Kidney glomerular epithelial cell (primary cell): ENCODE data around the gene DRC3.
A peak's percentile ranks its signal among the peaks of the same experiment; 100 is the strongest.

ENCODE experiments used
- DNase-seq: peaks from one replicate; lab custom pipeline; 2025; lab: John Stamatoyannopoulos, UW

Gene DRC3

DNA sequence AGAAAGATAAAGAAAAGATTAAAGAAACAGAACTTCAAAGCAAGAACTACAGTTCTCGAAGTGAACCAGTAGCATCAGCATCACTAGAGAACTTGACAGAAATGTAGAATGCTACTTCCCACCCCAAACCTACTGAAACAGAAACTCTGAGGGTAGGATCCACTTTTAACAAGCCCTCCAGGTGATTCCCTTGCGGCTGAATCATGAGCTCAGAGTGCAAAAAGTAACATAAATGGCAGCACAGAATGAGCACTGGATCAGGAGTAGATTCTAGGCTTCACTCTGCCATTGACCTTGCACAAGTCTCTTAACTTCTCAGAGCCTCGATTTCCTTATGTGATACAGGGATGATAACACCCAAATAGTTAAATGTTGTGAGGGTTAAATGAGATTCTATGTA lies 6.3 kb upstream of the DRC3 start:
- no peak for DNase-seq

DNA sequence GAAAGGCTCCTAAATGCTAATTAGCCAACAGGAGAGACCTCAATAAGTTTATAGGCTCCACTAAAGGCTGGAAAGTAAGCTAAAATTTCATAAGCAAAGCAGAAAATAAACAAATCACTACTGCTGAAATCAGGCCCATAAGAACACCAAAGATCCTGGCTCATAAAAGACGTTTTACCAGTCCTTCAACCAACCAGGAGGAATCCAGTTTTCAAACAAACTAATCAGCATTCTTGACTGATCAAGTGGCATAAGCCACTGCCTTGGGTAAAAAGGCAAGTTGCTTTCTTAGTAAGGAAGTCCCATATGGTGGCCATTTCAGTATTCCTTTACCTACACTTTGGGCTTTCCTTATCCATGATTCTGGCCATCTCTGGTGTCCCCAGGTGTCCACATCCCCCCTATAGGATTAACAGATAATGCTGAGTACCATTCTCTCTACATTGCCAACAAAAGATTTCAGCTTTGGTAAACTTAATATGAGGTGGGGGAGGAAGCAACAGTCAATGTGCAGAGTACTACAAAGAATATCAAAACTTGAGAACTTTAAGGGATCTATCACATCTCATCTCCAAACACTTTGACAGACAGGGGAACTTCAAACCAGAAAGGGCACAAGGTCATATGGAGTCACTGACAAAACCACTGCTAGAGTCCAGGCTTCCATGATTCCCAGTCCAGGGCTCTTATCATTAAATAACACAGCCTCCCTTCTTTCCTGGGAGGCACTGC lies 1.8 kb upstream of the DRC3 start:
- no peak for DNase-seq

DNA sequence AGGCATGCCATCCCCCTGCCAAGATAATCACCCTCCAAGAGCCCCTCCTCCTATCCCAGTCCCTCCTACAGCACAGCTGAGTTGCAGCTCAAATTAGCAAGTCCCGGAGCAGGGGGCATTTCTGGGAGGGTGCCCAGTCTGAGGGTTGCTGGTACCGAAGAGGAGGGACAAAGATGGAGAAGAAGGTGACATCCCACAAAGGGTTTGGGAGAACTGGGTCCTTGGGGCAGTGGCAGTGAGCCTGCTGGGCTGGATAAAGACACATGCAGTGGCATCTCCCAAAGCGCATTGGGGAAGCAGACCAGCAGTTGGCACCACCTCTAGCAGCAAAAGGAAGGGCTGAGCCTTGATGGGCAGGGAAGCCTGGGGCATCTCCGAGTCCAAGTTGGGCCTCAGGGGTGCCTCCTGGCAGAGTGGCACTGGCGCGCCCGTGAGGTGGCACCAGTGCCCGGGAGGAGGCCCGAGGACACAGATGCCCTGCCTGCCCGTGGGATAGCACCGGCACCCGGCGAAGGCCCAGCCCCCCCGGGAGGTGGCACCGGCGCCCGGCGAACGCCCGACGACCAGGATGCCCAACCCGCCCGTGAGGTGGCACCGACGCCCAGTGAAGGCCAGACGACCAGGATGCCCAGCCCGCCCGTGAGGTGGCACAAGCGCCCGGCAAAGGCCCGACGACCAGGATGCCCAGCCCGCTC lies 1.1 kb upstream of the DRC3 start:
- DNase-seq = peak; percentile 23

DNA sequence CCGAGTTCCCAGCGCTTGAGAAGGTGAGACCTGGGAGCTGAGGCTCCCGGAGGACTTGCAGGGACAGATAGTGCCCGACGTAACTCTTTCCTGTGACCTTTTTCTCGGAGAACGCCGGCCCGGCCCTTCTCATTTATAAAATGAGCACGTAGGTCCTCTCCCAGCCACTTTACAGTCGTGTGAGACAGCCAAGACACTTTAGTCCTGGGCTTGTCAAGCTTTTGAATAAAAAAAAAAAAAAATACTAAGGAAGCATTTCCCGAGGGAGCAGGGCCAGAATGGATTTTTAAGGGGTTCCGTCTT lies 241 bp downstream of the DRC3 start:
- no peak for DNase-seq

DNA sequence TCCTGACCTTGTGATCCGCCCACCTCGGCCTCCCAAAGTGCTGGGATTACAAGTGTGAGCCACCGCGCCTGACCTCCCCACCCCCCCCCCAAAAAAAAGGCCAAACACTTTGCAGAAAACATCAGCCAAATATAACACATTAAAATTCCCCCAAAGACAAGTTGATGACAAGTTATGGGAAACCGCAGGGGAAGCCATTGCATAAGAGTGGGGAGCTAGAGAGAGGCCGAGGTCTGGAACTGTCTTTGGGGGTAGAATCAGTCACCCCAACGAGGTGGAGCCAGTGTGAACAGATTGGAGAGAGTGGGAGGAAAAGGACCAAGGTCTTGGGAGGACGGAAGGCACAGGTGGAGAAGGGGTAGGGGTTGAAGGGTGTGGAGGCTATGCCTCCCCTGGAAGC lies 2.8 kb downstream of the DRC3 start:
- no peak for DNase-seq

DNA sequence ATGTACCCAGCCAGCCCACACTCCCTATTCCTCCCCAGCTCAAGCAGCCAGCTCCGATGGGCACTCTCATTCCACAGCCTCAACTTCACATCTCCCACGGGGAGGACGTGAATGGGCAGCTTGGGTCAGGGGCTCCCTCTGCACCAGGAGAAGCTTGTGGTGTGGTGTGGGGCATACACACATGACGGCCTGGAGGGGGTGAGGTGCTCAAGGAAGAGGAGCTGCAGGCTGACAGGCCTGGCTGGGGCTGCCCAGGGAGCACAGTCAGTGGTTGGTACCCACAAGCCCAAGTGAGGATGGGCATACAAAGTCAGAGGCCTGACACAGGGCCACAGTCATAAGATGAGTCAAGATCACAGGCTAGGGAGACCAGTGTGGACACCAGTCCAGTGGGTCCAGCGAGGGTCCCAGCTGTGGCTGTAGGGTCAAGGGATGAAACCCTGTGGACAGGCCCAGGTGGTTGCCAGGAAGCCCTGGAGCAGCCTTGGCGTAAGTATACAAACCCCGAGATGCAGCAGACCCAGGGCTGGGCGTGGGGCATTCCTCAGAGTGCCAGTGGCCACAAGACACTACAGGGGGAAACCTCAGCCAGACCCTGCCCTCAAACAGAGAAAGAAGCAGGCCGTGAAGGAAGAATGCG lies 4.4 kb downstream of the DRC3 start:
- DNase-seq = no peak

DNA sequence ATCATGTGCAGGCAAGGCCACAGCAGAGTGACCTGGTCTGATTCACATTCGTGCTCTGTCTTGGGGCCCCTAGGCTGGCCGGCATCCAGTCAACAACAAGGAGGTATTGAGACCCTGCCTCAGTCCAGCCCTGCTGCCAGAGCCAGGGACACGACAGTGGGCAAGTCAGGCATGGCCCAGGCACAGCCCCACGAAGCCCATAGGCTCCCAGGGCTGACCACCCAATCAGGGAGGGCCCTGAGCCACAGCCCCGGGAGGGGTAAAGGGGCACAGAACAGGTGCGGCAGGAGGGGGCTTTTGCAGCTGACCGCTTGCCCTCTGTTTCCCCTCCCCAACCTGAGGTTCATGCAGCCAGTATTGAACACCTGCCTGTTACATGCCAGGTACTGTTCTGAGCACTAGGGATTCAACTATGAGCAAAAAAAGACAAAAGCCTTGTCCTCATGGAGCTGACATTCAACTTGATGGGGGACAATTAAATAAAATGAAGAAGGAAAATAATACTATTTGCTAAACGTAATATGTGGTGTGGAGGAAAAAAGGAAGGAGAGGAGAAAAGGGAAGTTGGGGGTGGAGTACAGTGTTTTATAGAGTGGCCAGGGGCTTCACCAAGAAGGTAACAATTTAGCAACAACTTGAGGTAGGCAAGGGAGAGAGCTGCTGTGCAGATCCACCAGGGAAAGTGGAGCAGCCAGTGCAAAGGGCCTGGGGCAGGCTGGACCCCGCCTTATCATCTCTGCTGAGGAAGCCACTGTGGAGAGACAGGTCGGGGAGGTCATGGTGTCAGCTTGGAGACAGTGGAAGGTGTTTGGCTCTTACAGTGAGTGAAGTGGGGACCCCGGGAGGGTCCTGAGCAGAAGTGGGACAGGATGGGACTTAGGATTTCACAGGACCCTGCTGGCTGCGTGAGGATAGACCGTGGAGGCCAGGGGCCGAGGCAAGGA lies 6.1 kb downstream of the DRC3 start:
- DNase-seq = no peak

DNA sequence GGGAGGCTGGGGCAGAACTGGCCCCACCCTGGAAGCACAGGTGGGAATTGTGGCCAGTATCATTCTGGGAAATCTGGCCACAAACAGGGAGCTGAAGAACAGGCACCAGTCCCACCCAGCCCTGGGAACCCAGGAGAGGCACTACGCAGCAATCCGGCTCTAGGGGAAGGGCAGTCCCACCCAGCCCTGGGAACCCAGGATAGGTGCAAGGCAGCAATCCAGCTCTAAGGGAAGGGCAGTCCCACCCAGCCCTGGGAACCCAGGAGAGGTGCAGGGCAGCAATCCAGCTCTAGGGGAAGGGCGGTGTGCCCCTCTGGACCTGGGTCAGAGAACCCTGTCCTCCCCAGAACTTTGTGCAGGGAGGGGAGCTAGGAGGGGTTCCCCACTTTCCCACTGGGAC lies 7.1 kb downstream of the DRC3 start:
- DNase-seq = no peak

DNA sequence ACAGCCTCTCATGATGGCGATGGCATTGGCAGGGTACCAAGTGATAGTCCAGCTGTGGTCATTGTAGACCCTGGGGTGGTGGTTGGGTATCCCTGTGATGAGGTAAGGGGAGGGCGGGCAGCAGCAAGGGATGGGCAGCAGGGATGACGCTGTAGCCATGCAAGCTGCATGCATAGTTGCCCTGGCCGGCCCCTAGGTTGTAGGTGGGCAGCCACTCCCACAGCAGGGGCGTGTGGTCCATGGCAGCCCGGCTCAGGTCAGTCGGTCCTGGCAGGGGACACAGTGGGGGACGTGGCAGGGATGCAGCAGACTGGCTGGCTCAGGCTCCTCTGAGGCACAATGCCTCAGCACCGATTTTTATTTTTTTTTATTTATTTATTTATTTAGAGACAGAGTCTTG lies 8.7 kb downstream of the DRC3 start:
- DNase-seq = no peak

DNA sequence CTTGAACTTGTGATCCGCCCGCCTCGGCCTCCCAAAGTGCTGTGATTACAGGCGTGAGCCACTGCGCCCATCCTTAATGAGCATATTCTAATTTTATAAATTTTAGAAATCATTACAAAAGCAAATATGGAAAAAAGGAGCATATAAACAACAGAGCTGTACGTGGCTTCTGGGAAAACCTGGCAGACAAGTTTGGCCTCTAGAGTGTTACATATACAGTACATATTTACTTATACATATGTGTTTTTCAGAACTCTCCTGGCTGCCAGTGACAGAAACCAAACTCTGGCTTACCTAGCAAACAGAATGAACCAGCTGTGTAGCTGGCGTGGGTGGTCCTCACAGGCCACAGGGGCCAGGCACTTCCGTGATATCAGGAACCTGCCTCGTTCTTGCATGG lies 10.1 kb downstream of the DRC3 start:
- no peak for DNase-seq

DNA sequence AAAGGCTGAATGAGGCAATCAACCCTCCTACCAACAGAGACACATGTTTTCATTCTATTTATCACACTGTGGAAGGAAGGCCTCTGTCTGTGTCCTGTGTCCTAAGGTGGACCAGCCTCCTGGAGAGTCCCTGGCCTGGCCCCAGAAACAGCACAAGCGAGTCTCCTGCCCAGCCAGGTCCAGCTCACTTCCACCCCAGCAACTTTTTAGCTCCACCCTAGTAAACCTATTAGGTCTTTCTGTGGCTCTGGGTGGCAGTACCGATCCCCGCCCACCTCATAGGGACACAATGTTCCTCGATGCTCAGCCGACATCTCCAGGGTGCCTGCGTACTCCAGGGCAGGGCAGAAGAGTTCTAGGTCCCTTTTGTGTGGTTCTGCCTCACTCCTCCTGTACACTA lies 10.7 kb downstream of the DRC3 start:
- no peak for DNase-seq

DNA sequence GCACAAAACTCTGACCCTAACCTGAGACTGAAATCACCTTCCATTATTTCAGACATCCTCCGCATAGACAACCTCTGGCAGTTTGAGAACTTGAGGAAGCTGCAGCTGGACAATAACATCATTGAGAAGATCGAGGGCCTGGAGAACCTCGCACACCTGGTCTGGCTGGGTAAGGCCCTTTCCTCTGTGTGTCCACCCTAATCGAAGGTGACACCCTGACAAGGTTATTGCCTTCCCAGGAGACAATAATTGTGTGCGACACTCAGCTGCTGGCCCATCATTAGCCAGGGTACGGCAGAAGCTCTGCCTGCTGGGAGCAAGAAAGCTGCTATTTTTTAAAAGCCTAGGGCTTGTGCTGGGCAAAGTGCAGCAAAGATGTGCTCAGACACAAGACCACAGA lies 11.1 kb downstream of the DRC3 start:
- DNase-seq = no peak

DNA sequence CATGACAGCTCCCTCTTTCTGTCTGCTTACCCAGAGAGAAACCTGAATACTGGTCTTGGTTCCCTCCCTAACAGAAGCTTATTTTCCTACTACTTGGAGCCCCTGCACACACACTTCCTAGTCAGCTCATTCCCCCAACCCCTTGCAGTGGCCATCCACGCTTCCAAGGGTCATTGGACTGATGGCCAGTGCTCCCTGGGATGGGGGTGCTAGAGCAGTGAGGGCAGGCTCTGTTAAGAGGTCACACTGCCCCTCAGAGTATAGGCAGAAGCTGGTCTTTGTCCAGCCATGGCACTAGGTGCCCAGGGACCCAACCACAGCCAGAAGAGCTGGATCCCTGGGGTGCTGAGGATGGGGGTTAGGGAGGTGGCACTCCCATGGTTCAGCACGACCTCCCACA lies 12.5 kb downstream of the DRC3 start:
- DNase-seq = no peak

DNA sequence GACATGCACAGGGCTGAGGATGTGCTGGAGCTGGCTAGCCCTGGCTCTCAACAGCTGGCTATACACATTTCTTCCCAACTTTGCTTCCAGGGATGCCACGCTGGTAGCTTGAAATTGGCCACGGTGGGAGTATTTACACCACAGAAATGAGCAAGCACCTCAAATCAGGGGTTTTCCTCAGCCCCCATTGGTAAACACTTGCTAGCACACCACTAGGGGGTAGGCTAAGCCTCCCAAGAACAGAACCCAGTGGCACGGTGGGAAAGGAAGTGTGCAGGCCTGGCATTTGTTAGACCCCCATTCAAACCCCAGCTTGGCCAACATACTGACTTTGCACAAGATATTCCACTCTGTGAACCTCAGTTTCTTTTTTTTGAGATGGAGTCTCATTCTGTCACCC lies 12.9 kb downstream of the DRC3 start:
- DNase-seq = no peak

DNA sequence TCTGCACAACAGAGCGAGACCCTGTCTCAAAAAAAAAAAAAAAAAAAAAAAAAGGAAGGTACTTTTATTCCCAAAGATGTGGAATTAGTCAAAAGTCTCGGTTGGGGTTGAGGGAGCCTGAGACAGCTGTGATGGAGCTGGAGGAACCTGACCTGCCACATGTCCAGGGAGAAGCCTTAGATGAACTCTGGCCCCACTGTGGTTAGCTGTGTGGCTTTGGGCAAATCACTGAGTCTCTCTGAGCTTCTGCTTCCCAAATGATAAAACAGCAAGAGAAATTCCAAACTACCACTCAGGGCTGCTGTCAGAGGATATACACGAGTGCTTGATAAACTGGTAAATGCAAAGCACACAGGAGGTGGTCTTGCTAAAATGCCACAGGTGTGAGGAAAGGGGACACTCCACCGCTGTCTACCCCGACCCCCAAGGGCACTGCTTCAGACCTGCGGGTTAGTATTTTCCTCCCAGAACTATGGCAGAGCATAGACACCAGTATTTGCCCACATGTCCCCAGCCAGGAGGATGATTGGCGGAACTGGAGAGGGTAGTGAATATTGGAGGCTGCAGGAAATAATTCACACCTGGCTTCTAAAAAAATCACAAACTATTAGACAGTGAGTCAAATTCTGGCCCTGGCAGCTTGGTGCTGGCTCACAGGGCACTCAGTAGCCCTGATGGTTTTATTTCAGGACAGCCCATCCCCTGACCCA lies 14.7 kb downstream of the DRC3 start:
- no peak for DNase-seq

DNA sequence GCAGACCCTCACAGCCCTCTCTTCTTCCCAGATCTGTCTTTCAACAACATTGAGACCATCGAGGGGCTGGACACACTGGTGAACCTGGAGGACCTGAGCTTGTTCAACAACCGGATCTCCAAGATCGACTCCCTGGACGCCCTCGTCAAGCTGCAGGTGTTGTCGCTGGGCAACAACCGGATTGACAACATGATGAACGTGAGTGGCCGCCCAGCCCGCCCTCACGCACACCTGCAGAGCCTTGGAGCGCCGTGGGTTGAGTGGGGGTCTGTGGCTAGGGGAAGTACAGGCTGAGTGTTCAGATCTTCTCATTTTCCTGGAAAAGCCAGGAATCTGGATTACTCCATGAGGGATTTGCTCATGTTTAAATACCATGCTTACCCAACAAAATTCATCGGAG lies 15.2 kb downstream of the DRC3 start:
- no peak for DNase-seq

DNA sequence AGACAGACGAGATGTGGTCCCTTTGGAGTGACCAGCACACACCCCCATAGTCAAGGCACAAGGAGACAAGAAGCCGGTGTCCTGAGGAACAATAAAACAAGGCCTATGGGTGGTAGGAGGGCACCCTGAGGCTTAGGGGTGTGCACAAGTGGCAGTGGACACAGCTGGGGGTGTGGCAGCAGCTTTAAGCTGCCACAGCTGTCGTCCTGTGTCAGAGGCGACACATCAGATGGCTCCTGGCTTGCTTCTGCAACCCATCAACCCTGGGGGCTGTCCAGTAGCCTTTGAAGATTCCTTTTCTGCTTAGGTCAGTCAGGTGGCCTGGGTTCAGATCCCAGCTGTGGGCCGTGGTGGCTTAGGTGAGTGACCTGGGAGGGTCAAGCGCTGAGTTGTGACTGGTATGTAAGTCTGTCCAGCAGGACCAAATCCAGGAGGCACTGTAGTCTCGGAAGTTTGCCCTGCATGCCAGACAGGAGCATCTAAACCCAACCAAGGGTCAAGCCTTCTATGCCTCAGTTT lies 15.8 kb downstream of the DRC3 start:
- DNase-seq = no peak

DNA sequence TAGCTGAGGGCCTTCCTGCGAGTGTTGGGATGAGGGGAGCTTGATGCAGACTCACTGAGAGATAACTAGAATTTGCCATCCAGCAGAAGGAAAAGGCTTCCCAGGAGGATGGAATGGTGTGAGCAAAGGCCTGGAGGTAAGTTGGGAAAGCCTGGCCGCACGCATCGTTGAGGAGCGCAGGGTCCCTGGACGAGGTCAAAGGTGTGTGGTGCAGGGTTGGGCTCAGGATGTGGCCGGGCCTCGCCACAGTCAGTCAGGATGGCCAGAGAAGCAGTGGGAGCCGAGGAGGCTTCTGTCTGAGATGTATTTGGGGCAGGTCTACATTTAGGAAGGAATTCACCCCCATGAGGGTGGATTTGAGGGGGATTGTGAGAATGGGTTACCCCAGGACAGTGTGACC lies 16.4 kb downstream of the DRC3 start:
- DNase-seq = no peak

DNA sequence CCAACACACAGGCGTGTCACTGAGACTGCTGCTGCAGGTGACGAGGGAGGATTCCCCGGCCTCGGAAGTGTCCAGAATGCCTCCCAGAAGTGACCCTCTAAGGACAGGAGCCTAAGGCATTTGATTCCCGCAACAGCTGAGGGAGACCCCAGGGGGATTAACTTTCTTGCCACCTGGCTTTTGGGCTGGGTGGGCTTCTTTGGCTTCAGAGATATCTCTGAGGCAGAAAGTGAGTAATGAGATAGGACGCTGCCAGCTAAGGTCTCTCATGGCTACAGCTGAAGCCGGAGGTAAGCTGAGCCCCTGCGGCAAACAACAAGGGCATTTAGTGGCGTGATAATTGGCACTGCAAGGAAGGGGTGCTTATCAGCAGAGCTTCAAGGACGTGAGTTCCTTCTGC lies 17.0 kb downstream of the DRC3 start:
- DNase-seq = no peak

DNA sequence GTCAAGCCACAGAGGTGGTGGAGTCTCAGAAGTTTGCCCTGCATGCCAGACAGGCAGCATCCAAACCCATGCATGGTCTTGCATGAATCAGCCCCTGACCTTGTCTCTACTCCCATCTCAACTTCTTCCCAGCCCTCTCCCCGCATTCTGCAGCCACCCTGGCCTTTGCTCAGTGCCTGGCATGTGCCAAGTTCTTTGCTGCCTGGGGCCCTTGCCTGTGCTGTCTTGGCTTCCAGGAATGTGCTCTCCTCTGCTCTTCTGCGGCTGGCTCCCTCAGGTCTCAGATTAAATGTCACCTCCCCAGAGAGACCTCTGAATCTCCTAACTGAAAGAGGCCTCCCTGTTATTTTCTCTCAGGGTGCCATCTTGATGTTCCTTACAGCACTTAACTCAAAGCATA lies 17.6 kb downstream of the DRC3 start:
- no peak for DNase-seq

DNA sequence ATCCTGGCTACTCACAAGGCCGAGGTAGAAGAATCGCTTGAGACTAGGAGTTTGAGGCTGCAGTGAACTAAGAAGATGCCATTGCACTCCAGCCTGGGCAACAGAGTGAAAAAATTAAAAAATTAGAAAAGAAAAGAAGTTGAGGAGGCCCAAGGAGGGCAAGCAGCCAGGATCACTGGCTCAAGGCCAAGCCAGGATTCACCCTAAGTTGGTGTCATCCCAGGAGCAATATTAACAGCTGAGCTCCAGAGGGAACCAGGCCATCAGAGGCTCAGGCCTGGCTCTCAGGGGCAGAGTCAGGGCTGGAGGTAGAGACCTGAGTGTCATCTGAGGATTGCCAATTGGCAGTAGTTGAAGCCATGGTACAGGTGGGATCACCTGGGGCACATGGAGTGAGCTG lies 20.7 kb downstream of the DRC3 start:
- no peak for DNase-seq

DNA sequence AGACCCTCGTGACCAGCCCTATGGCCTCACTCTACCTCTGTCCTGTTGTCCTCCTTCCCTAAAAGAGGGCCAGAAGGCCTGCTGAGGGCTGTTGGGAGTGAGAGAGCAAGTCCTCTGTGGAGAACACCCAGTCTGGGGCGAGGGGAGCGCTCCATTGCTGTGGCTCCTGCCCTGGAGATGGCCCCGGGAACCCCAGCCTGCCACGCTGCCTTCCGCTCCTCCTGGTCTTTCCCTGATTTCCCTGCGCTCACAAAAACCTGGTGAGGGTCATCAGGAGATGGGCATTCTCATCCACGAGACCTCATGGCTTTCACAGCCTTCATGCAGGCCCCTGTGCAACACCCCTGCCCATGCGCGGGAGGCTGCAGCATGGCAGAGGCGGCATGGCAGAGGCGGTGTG lies 21.2 kb downstream of the DRC3 start:
- DNase-seq = no peak
